ENCODE measurements around the gene PFDN5.
"Not testable (repeated sequence)": the region's sequence is repeated elsewhere in the genome, so short reads cannot be mapped to it uniquely, and the experiment has no call there.

Gene PFDN5

DNA sequence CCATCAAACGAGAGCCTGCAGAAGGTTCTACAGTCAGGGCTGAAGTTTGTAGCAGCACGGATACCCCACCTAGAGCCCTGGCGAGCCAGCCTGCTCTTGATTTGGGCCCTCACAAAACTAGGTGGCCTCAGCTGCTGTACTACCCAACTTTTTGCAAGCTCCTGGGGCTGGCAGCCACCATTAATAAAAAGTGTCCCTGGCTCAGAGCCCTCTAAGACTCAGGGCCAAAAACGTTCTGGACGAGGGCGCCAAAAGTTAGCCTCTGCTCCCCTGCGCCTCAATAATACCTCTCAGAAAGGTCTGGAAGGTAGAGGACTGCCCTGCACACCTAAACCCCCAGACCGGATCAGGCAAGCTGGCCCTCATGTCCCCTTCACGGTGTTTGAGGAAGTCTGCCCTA lies 8.9 kb upstream of the PFDN5 start:
- in situ Hi-C loops (cut with HindIII; ENCODE audit: low sequenced_read_pairs) = no loop called here
- TF ChIP-seq, protein P1, sequence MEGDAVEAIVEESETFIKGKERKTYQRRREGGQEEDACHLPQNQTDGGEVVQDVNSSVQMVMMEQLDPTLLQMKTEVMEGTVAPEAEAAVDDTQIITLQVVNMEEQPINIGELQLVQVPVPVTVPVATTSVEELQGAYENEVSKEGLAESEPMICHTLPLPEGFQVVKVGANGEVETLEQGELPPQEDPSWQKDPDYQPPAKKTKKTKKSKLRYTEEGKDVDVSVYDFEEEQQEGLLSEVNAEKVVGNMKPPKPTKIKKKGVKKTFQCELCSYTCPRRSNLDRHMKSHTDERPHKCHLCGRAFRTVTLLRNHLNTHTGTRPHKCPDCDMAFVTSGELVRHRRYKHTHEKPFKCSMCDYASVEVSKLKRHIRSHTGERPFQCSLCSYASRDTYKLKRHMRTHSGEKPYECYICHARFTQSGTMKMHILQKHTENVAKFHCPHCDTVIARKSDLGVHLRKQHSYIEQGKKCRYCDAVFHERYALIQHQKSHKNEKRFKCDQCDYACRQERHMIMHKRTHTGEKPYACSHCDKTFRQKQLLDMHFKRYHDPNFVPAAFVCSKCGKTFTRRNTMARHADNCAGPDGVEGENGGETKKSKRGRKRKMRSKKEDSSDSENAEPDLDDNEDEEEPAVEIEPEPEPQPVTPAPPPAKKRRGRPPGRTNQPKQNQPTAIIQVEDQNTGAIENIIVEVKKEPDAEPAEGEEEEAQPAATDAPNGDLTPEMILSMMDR (IDR thresholded peaks at IDR 0.05; ENCODE audit: low read depth, low read length) = no peak
- no peak for DNase-seq (ENCODE audit: low read depth, low spot score)
- H3K4me3 ChIP-seq (ENCODE audit: low read depth, low read length) = no peak overlapping the region

DNA sequence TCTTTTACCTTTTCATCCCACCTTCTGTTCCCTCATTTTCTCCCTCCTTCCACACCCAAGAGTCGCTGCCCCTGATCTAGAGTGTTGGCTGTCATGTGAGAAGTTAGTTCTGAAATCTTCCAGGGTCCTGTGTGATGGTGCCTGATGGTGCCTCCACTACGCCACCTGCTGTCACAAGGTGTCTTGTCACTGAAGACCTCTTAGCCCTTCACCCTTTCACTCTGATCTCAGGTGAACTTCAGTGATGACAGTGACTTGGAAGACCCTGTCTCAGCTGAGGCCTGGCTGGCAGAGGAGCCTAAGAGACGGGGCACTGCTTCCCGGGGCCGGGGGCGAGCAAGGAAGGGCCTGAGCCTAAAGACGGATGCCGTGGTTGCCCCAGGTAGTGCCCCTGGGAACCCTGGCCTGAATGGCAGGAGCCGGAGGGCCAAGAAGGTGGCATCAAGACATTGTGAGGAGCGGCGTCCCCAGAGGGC lies 7.6 kb upstream of the PFDN5 start:
- in situ Hi-C loops (cut with HindIII; ENCODE audit: low sequenced_read_pairs) = no loop called here
- no peak overlapping the region for H3K4me3 ChIP-seq (ENCODE audit: low read depth, low read length)
- TF ChIP-seq, protein P1 (IDR thresholded peaks at IDR 0.05; ENCODE audit: low read depth, low read length) = peak; percentile 68
- DNase-seq (ENCODE audit: low read depth, low spot score) = peak; percentile 54

DNA sequence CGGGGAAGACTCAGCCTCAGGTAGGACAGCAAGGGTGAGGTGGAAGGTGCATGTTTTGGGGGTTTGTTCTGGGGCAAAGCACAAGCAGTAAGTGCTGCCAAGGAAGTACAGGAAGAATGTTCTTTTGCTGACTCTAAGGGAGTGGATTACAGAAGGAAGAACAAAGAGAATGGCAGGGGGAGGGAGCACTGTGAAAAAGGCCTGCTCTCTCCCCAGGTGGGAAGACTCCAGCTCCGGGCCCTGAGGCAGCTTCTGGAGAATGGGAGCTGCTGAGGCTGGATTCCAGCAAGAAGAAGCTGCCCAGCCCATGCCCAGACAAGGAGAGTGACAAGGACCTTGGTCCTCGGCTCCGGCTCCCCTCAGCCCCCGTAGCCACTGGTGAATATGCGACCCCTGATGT lies 7.0 kb upstream of the PFDN5 start:
- in situ Hi-C loops (cut with HindIII; ENCODE audit: low sequenced_read_pairs) = no loop called here
- TF ChIP-seq, protein P1 (IDR thresholded peaks at IDR 0.05; ENCODE audit: low read depth, low read length) = no peak
- no peak for DNase-seq (ENCODE audit: low read depth, low spot score)

DNA sequence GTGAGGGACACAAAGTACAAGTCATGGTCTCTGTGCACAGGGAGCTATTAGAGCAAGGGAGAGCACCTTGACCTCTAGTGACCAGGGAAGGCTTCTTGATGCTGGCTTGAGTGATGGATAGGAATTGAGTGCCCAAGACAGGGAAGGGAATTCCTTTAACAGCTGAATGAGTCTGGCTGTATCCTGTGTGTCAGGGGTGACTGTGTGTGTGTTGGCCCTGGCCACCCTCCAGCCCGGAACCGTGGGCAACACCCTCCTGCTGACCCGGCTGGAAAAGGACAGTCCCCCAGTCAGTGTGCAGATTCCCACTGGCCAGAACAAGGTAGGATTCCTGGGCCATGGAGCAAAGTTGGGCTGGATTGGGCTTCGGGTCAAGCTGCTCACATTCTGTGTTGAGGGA lies 5.5 kb upstream of the PFDN5 start:
- no peak overlapping the region for H3K4me3 ChIP-seq (ENCODE audit: low read depth, low read length)
- TF ChIP-seq, protein P1 (IDR thresholded peaks at IDR 0.05; ENCODE audit: low read depth, low read length) = no peak
- DNase-seq (ENCODE audit: low read depth, low spot score) = no peak
- in situ Hi-C loops (cut with HindIII; ENCODE audit: low sequenced_read_pairs) = no loop called here

More for the DNA sequence above, 7.0 kb upstream of the PFDN5 start:
- H3K4me3 ChIP-seq (ENCODE audit: low read depth, low read length) = no peak overlapping the region

DNA sequence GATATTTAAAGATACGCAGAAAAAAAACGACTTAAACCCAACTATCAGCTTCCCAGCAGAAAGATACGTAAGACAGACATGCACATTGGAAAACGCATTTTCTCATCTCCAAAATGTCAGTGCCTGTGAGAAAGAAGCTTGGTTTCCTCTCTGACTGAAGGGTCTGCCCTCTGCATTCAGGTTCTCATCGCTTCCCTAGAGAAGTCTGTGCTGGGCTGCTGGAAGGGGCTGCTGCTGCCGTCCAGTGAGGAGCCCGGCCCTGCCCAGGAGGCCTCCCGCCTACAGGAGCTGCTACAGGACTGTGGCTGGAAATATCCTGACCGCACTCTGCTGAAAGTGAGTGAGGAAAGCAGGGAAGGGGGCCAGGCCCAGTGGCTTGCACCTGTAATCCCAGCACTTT lies 4.7 kb upstream of the PFDN5 start:
- H3K4me3 ChIP-seq (ENCODE audit: low read depth, low read length) = no peak overlapping the region
- in situ Hi-C loops (cut with HindIII; ENCODE audit: low sequenced_read_pairs) = no loop called here
- DNase-seq (ENCODE audit: low read depth, low spot score) = no peak
- TF ChIP-seq, protein P1 (IDR thresholded peaks at IDR 0.05; ENCODE audit: low read depth, low read length) = no peak

DNA sequence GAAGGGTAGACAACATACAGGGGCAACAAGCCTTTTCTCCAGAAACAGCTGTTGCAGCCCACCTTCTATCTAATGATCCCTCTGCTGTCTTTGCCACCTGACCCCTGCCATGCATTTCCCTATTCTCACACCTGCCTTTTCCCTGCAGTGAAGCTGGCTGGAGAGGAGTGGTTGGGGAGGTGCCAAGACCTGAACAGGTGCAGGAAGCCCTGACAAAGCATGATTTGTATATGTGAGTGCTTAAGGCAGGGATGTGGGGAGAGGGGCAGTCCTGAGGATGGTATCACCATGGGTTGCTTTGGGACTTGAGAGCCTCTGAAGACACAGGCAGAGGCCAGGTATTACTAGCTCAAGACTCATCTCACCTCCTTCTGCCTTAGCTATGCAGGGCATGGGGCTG lies 2.9 kb upstream of the PFDN5 start:
- in situ Hi-C loops (cut with HindIII; ENCODE audit: low sequenced_read_pairs) = no loop called here
- H3K4me3 ChIP-seq (ENCODE audit: low read depth, low read length) = no peak overlapping the region
- TF ChIP-seq, protein P1 (IDR thresholded peaks at IDR 0.05; ENCODE audit: low read depth, low read length) = no peak
- no peak for DNase-seq (ENCODE audit: low read depth, low spot score)

DNA sequence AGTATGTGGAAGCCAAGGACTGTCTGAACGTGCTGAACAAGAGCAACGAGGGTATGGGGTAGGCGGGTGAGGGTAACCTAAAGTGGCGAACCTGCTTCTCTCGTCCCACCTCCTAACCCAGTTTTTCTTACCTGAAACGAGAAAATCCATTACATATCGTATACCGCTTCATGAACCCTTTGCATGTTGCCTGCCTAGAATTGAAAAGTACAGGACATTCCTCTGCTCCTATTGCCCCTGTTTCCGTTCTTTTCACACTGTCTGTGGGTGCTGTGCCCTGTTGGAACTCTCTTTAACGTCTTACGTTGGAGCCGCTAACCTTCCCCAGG lies 513 bp downstream of the PFDN5 start:
- TF ChIP-seq, protein P1 (IDR thresholded peaks at IDR 0.05; ENCODE audit: low read depth, low read length) = no peak
- in situ Hi-C loops (cut with HindIII; ENCODE audit: low sequenced_read_pairs) = no loop called here
- peak overlapping the region; percentile 93 for H3K4me3 ChIP-seq (ENCODE audit: low read depth, low read length)
- DNase-seq (ENCODE audit: low read depth, low spot score) = no peak

DNA sequence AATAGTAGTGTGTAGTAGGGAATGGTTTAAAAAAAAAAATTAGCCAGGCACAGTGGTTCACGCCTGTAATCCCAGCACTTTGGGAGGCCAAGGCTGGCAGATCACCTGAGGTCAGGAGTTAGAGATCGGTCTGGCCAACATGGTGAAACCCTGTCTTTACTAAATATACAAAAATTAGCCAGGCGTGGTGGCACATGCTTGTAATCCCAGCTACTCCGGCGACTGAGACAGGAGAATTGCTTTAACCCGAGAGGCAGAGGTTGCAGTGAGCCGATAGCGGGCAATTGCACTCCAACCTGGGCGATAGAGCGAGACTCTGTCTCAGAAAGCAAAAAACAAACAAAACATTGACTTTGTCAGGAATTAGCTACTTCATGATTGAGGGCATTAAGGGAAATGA lies 1.8 kb downstream of the PFDN5 start:
- H3K4me3 ChIP-seq (ENCODE audit: low read depth, low read length); in situ Hi-C loops (cut with HindIII; ENCODE audit: low sequenced_read_pairs): not testable (repeated sequence)

More for the DNA sequence above, 1.8 kb downstream of the PFDN5 start:
- DNase-seq (ENCODE audit: low read depth, low spot score) = not testable (repeated sequence)

Measured in astrocyte of the spinal cord (primary cell).